ENCODE results near the gene EYA2.

The EYA2 gene

GRCh38 chr20:46981184-46981583 lies 86.5 kb downstream of the EYA2 start:
- DNase-seq (ENCODE audit: insufficient read length, low spot score), result no peak
- FAIRE-seq, result no peak
- TF ChIP-seq POLR2A (IDR thresholded peaks at IDR 0.05; ENCODE audit: low read depth, low read length), result no peak

GRCh38 chr20:46983466-46983865 lies 88.8 kb downstream of the EYA2 start:
- no peak for DNase-seq (ENCODE audit: insufficient read length, low spot score)
- no peak for TF ChIP-seq POLR2A (IDR thresholded peaks at IDR 0.05; ENCODE audit: low read depth, low read length)
- no peak for FAIRE-seq

- DNase-seq (ENCODE audit: insufficient read length, low spot score) (no peak), FAIRE-seq (no peak)
- TF ChIP-seq POLR2A (IDR thresholded peaks at IDR 0.05; ENCODE audit: low read depth, low read length), result no peak
These were observed 89.8 kb downstream of the EYA2 start for GRCh38 chr20:46984405-46984804.

- no peak for FAIRE-seq
- DNase-seq (ENCODE audit: insufficient read length, low spot score), result no peak
- no peak for TF ChIP-seq POLR2A (IDR thresholded peaks at IDR 0.05; ENCODE audit: low read depth, low read length)
These were observed 90.6 kb downstream of the EYA2 start for GRCh38 chr20:46985250-46985649.

GRCh38 chr20:46985671-46986070 lies 91.0 kb downstream of the EYA2 start:
- FAIRE-seq, result no peak
- no peak for TF ChIP-seq POLR2A (IDR thresholded peaks at IDR 0.05; ENCODE audit: low read depth, low read length)
- no peak for DNase-seq (ENCODE audit: insufficient read length, low spot score)

- TF ChIP-seq POLR2A (IDR thresholded peaks at IDR 0.05; ENCODE audit: low read depth, low read length), result no peak
- FAIRE-seq, result no peak
- no peak for DNase-seq (ENCODE audit: insufficient read length, low spot score)
These were observed 92.4 kb downstream of the EYA2 start for GRCh38 chr20:46987001-46987400.

- no peak for TF ChIP-seq POLR2A (IDR thresholded peaks at IDR 0.05; ENCODE audit: low read depth, low read length)
- no peak for FAIRE-seq
- DNase-seq (ENCODE audit: insufficient read length, low spot score), result no peak
These were observed 95.5 kb downstream of the EYA2 start for GRCh38 chr20:46990017-46990595.

- DNase-seq (ENCODE audit: insufficient read length, low spot score), result no peak
- no peak for TF ChIP-seq POLR2A (IDR thresholded peaks at IDR 0.05; ENCODE audit: low read depth, low read length)
- no peak for FAIRE-seq
These were observed 96.0 kb downstream of the EYA2 start for GRCh38 chr20:46990596-46991104.

- TF ChIP-seq POLR2A (IDR thresholded peaks at IDR 0.05; ENCODE audit: low read depth, low read length), result no peak
- DNase-seq (ENCODE audit: insufficient read length, low spot score), result no peak
- FAIRE-seq, result no peak
These were observed 96.5 kb downstream of the EYA2 start for GRCh38 chr20:46991168-46991567.

- FAIRE-seq, result no peak
- TF ChIP-seq POLR2A (IDR thresholded peaks at IDR 0.05; ENCODE audit: low read depth, low read length), result no peak
These were observed 97.4 kb downstream of the EYA2 start for GRCh38 chr20:46991880-46992639.

GRCh38 chr20:46992640-46993035 lies 98.0 kb downstream of the EYA2 start:
- FAIRE-seq (no peak), DNase-seq (ENCODE audit: insufficient read length, low spot score) (no peak)
- no peak for TF ChIP-seq POLR2A (IDR thresholded peaks at IDR 0.05; ENCODE audit: low read depth, low read length)

More at GRCh38 chr20:46991880-46992639, 97.4 kb downstream of the EYA2 start:
- no peak for DNase-seq (ENCODE audit: insufficient read length, low spot score)

- FAIRE-seq (no peak), DNase-seq (ENCODE audit: insufficient read length, low spot score) (no peak)
- no peak for TF ChIP-seq POLR2A (IDR thresholded peaks at IDR 0.05; ENCODE audit: low read depth, low read length)
These were observed 98.9 kb downstream of the EYA2 start for GRCh38 chr20:46993465-46994095.

- no peak for FAIRE-seq
- no peak for TF ChIP-seq POLR2A (IDR thresholded peaks at IDR 0.05; ENCODE audit: low read depth, low read length)
- DNase-seq (ENCODE audit: insufficient read length, low spot score), result no peak
These were observed 99.7 kb downstream of the EYA2 start for GRCh38 chr20:46994341-46994740.

- FAIRE-seq, result no peak
These were observed 101.0 kb downstream of the EYA2 start for GRCh38 chr20:46995561-46996142.

More at GRCh38 chr20:46995561-46996142, 101.0 kb downstream of the EYA2 start:
- TF ChIP-seq POLR2A (IDR thresholded peaks at IDR 0.05; ENCODE audit: low read depth, low read length), result no peak
- DNase-seq (ENCODE audit: insufficient read length, low spot score), result no peak
